ENCODE measurements around the gene DNAJC5G. TPM values are rescaled to one million over a fixed set of nuclear protein-coding genes. Genes with fewer than 3 reads are reported as not detected.

DNAJC5G gene
- total RNA-seq, 2 donors from 2014 or later, result not detected

DNA sequence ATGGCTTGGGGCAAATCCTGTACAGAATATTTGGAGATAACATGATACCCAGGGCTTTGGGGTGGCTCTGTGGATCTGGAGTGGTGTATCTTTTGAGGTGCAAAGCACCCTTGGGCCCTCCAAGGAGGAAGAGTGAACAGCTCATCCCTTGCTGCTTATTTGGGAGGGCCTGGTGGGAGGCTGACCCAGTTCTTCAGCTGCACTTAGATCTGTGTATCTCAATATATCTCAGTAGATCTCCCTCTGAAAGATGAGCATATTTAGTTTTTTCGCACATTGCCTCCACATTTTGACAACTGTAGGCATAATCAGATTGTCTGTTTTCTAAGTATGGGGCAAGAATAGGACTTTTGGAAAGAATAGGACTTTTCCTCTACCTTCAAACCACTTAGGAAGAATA lies 9.8 kb downstream of the DNAJC5G start:
- Histone ChIP-seq H3K9me3 (no peaks in the 10 kb centered on the region), H3K27me3 (no peaks in the 10 kb centered on the region), H3K27ac (no peak overlapping the region), H3K36me3 (no peaks in the 10 kb centered on the region), H3K9ac (ENCODE audit: low read depth in 2 of 2, low read length in 2 of 2) (no peak overlapping the region), H3K4me3 (no peak overlapping the region), H3K4me1 (no peaks in the 10 kb centered on the region)
- intact Hi-C loops (cut with DNase I), result loop anchor here (10.0 kb wide), 1 partner anchor 320 kb away; no protein-coding TSS in a partner anchor
- TF ChIP-seq, protein P1, sequence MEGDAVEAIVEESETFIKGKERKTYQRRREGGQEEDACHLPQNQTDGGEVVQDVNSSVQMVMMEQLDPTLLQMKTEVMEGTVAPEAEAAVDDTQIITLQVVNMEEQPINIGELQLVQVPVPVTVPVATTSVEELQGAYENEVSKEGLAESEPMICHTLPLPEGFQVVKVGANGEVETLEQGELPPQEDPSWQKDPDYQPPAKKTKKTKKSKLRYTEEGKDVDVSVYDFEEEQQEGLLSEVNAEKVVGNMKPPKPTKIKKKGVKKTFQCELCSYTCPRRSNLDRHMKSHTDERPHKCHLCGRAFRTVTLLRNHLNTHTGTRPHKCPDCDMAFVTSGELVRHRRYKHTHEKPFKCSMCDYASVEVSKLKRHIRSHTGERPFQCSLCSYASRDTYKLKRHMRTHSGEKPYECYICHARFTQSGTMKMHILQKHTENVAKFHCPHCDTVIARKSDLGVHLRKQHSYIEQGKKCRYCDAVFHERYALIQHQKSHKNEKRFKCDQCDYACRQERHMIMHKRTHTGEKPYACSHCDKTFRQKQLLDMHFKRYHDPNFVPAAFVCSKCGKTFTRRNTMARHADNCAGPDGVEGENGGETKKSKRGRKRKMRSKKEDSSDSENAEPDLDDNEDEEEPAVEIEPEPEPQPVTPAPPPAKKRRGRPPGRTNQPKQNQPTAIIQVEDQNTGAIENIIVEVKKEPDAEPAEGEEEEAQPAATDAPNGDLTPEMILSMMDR (IDR thresholded peaks at IDR 0.05), result no peak
- DNase-seq, result no peak

DNA sequence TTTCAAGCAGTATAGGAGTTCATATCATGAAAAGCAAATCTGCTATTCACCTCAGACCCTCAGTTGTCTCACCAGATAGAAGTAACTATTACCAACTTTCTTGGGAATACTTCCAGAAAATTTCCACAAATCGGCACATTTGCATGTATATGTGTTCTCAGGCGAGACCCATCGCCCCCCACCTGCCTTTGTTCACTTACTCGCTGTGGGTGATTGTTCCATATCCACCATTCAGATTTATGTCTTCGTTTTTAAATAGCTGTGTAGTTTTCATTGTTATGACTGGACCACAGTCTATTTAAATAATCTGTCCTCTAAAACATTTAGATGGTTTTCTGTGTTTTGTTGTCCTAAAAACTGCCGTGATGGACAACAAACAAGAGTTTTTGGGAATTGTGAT lies 10.2 kb downstream of the DNAJC5G start:
- no peaks in the 10 kb centered on the region for H3K27me3 ChIP-seq
- intact Hi-C loops (cut with DNase I), result loop anchor here (10.0 kb wide), 1 partner anchor 321 kb away; no protein-coding TSS in a partner anchor

DNA sequence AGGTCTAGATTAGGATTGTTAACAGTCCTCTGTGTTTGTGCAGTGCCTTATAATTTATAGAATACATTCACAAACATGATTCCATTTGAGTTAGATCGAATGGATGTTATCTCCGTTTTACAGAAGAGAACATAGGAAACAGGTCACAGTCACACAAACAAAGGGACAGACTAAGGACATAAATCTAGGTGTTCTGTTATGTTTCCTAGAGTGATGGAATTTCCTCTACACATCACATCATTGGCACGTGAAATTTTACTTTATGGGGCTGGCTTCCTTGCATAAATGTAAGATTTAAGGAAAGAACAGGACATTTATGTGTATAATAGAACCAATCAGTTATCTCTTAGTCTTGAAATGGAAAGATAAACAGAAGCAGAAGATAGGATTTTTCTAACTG lies 13.4 kb downstream of the DNAJC5G start:
- no peaks in the 10 kb centered on the region for H3K9me3 ChIP-seq
- no peaks in the 10 kb centered on the region for H3K27me3 ChIP-seq
- no peaks in the 10 kb centered on the region for H3K4me1 ChIP-seq
- H3K36me3 ChIP-seq, result no peaks in the 10 kb centered on the region
- H3K9ac ChIP-seq (ENCODE audit: low read depth in 2 of 2, low read length in 2 of 2), result no peak overlapping the region
- intact Hi-C loops (cut with DNase I), result loop anchor here (10.0 kb wide), 1 partner anchor 324 kb away; no protein-coding TSS in a partner anchor
- no peak overlapping the region for H3K27ac ChIP-seq
- H3K4me3 ChIP-seq, result no peak overlapping the region
- DNase-seq, result no peak
- TF ChIP-seq, protein P1 (IDR thresholded peaks at IDR 0.05), result no peak

More for the DNA sequence above, 10.2 kb downstream of the DNAJC5G start:
- DNase-seq, result no peak
- Histone ChIP-seq H3K9ac (ENCODE audit: low read depth in 2 of 2, low read length in 2 of 2) (no peak overlapping the region), H3K27ac (no peak overlapping the region), H3K4me1 (no peaks in the 10 kb centered on the region), H3K9me3 (no peaks in the 10 kb centered on the region), H3K4me3 (no peak overlapping the region), H3K36me3 (no peaks in the 10 kb centered on the region)
- TF ChIP-seq, protein P1 (IDR thresholded peaks at IDR 0.05), result no peak

DNA sequence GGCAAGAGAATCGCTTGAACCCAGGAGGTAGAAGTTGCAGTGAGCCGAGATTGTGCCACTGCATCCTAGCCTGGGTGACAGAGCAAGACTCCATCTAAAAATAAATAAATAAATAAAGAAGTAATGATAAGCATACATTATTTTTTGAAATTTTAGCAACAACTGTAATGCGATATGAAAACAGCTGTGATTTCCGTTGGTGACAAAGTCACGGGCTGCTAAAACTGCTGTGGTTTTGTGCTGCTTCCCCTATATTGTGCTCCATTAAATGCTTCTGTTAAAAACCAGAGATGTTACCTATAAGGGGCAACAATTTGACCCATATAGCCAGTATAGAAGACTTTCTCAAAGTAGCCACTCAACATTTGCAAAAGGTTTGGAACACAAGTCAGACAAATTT lies 15.3 kb downstream of the DNAJC5G start:
- intact Hi-C loops (cut with DNase I), result no loop called here
- no peaks in the 10 kb centered on the region for H3K9me3 ChIP-seq
- H3K27me3 ChIP-seq, result no peaks in the 10 kb centered on the region
- H3K36me3 ChIP-seq, result no peaks in the 10 kb centered on the region
- TF ChIP-seq, protein P1 (IDR thresholded peaks at IDR 0.05), result no peak
- DNase-seq, result no peak
- no peaks in the 10 kb centered on the region for H3K4me1 ChIP-seq
- no peak overlapping the region for H3K4me3 ChIP-seq
- no peak overlapping the region for H3K9ac ChIP-seq (ENCODE audit: low read depth in 2 of 2, low read length in 2 of 2)
- H3K27ac ChIP-seq, result no peak overlapping the region

DNA sequence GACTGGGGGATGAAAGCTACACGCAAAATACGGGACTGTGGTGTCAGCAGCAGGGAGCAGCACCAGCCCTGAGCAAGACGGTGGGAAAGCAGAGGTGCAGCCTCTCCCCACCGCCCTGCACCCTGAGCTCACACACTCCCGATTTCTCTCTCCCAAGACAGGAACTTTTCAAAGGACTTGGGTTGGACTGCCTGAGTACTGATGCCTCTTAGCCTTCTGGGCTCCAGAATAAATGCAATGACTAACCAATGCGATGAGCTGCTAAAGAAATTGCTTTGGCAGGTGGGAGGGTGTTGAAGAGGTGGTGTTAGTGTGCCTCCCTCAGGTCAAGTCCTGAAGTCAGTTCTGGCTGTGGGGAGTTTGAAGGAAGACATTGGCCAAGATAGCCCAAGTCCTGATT lies 16.6 kb downstream of the DNAJC5G start:
- DNase-seq, result no peak
- no peaks in the 10 kb centered on the region for H3K9me3 ChIP-seq
- intact Hi-C loops (cut with DNase I), result no loop called here
- no peak overlapping the region for H3K9ac ChIP-seq (ENCODE audit: low read depth in 2 of 2, low read length in 2 of 2)
- no peak overlapping the region for H3K27ac ChIP-seq
- H3K27me3 ChIP-seq, result no peaks in the 10 kb centered on the region
- TF ChIP-seq, protein P1 (IDR thresholded peaks at IDR 0.05), result no peak
- H3K36me3 ChIP-seq, result no peaks in the 10 kb centered on the region
- no peaks in the 10 kb centered on the region for H3K4me1 ChIP-seq
- H3K4me3 ChIP-seq, result no peak overlapping the region

Data from colonic mucosa (tissue), 4 donors.